22Rv1 (cell line): Measurements from ENCODE around the gene SLC44A5.

Experiments used
- CTCF ChIP-seq: fragments of 450-650 bp; IDR thresholded peaks from 2 replicates; pipeline ENCODE4 v1.5.1; 2017; ENCODE audit warnings: mild to moderate bottlenecking
- ZFX ChIP-seq: fragments of 450-650 bp; IDR thresholded peaks from 2 replicates; pipeline ENCODE4 v1.6.1; 2017; ENCODE audit warnings: antibody characterized with exemption, borderline replicate concordance

DNA sequence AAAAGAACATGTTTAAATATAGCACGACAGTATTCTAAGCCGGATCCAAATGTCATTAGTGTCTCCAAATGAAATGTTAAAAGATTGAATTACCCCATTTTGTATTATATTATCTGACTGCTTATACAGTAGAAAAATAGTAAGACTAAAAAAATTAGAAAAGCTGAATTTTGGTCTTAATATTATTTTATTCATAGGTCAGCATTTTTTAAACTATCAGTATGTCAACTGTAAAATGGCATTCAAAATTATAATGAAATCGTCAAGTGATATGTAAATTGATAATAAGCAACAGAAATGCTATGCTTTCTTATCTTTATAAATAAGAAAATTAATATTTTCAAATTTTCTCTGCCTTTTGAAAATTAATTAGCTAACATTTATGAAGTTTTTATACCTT, 16.6 kb downstream of the SLC44A5 start:
- TF ChIP-seq CTCF: no peak
- TF ChIP-seq ZFX: no peak
